Head of caudate nucleus (tissue), 42 donors: Measurements from ENCODE around the gene JAML.
A peak's percentile ranks its signal among the peaks of the same experiment; 100 is the strongest.

Experiments
- DNase-seq, 42 donors: peaks; one replicate each; pipeline versions ENCODE4 v3.0.0 to v3.0.0-alpha.2; 2020 to 2021; ENCODE audit warnings: mixed read lengths in 7 of 42
- intact Hi-C: fragments of 100-400 bp; cut with DNase I; formaldehyde crosslinking; loops from one replicate; pipeline ENCODE4 v1.15.0; 2022

Gene JAML

DNA sequence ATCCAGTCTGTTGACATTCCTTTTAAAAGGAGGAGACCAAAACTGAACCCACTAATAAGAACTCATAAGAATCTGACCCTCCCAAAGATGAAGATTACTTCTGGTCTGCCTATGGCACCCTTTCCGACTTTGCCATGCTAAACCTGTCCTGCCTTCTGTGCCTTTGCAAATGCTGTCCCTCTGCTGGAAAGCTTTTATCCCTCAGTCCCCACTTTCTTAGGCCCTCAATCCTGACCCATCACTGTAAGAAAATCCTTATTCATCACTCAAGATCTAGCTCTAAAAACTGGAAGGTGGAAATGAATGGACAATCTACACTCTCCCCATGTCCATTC, 16.9 kb upstream of the JAML start:
- DNase-seq: no peak
- intact Hi-C loops: no loop called here

DNA sequence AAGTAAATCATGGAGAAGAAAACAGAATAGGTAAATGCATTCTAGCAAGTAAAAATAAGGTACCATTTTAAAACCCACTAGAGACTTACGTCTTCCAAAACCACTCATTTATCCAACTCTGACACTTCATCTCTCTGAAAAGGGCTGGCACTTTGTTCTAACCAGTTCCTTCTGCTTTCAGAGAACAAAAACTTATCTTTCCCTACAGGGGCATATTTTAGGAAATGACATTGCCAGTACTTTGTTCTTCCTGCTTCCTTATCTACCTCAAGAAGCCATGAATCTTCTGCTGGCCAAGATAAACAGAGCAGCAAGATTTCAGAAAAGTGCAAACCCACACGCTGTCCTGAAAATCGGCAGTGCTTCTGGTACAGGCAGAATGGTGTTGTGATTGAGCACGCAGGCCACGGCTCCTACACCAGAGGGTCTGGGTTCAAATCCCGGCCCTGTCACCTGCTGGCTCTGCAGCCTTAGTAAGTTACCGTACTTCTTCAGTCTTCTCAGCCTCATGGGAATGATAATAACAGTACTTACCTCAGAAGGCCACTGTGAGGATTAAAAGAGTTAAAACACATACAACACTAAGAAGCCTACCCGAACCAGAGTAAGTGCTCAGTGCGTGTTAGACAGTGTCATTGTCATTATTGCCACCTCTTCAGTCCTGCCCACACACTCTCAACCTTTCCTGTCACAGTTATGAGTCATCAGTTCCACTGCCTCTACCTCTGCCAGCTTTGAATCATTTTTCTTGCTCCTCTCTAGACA, 16.4 kb upstream of the JAML start:
- peak in 30 of 42 donors; percentile 11 to 84 (median 44) for DNase-seq
- intact Hi-C loops: no loop called here

DNA sequence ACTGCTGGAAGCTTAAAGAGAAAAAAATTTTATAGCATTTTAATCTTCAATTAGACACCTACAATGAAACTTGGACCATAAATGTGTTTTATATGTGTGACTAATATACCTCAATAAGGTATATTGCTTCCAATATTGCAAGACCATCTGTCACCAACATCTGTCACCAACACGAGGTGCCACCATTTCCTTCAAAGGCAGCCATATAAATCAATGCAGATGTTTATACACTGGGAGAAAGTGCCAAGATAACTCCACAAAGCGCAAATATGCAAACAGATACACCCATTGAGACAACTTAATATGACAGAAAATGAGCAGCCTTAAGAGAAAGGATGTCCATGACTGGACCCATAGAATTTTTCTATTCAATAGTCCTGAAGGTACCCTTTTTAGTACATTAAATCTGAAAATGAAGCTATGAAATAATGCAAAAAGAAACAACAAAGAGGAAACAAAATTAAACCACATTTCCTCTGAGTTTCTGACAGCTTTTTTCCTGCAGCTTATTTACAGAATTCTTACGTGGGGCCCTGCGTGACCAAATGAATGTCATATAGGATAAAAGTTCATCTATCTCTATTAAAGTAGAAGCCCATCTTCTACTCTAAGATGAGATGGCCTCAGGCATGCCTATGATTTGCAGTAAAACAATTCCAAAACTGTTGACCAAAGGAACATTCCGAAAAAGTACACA, 14.8 kb upstream of the JAML start:
- DNase-seq: no peak
- intact Hi-C loops: no loop called here

DNA sequence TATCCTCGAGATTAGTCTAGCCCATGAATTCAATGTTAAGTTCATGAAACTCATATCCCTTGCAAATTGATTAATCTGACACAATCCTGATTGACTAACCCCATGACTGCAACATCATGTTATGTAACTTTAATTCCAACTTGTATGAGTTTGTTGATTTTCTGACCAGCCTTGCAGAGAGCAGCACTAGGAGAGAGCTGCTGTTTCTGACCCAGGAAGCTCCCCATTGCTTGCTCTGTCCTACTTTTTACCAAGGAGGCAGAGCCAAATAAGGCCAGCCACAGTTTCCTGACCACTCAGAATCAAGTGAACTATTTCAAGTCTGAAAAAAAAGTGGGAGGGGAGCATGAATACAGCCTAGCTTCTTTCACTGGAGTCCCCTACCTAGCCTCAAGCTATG, 14.1 kb upstream of the JAML start:
- no peak for DNase-seq
- intact Hi-C loops: no loop called here

DNA sequence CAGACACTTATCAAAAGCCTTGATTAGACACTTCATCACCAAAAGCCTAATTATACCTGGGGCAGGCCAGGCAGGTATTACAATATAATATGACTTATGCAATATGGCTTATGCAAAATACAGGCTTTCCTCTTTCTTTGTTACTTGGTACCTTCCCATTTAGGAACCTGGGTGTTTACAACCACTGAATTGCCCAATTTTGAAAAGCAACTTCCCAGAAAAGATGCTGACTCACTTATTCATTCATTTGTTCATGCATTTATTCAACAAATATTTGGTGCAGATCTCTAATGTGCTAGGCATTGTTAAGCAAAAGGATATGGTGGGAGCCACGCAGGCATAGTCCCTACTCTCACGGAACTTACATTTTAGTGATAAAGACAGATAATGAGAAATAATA, 13.6 kb upstream of the JAML start:
- DNase-seq: no peak
- intact Hi-C loops: no loop called here

DNA sequence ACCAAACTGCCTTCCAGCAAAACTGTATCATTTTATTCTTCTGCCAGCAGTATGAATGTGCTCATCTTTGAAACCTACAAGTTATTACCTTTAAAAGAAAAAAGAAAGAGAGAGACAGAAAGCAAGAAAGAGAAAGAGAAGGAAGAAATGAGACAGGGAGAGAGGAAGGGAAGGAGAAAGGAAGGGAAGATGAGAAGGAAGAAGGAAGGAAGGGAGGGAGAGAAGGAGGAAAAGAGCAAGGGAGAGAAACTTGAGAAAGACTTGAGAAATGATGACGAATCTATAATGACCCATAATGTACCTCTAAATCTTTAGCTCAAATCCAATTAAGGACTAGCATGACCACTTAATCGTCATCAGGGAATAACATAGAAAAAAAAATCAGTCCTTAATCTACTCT, 11.4 kb upstream of the JAML start:
- no peak for DNase-seq
- intact Hi-C loops: no loop called here

DNA sequence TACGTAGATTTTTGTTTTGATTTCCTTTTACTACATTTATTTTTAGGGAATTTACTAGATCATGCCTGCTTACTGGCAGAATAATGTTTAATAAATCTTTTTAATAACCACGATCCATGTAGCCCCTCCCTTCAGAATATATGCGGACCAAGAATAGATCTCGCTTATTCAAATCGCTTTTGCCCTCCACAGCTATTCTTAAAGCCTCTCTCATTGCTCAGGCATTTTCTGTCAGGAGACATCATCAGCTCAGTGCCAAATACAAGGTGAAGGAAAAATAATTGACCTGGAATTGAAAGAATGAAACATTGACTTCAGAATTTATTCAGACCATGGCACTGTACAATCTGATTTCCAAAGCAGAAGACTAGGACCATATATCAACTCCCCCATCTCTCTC, 10.0 kb upstream of the JAML start:
- intact Hi-C loops: no loop called here
- DNase-seq: no peak

DNA sequence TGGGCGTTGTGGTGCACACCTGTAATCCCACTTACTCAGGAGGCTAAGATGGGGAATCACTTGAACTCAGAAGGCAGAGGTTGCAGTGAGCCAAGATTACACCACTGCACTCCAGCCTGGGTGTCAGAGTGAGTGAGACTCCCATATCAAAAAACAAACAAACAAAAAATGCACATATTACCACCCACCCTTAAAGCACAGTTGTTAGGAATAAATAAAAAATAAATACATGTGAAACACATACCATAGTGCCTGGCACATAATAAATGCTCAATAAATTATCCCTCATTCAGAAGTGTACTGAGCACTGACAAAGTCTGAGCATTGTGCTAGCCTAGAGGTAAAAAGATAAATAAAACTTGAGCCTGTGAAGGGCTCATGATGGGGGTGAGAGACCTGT, 9.0 kb upstream of the JAML start:
- intact Hi-C loops: no loop called here
- DNase-seq: no peak

DNA sequence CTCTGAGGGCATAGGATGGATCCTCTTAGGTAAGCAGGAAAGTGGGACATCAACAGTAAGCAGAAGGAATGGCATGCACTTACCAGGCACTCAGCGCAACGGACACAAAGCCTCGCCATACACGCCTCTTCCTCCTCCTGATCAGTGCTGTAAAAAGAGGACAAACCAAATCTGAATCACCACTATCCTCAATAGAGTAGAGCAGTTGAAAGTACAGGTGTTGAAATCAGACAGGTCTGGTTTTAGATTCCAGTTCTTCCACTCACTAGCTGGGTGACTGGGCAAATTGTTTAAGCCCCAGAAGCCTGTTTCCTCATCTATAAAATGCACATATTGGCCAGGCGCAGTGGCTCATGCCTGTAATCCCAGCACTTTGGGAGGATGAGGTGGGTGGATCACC, 8.6 kb upstream of the JAML start:
- DNase-seq: no peak
- intact Hi-C loops: no loop called here

DNA sequence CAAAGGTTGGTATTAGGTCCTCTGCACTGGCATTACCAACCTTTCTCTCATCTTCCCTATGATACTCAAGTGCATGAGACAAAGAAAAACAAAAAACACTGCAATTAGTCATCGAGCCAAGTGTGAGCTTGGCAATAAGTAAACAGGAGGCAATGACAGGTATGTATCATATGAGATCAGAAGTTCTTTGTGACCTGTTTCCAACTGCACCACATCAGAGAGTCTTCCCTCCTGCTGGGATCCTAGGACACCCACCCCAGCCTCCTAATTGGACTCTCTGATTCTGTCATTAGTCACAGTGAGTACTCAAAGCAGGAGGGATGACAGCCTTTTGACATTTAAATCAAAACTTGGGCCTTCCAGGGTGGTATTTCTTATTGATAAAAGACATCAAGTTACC, 7.8 kb upstream of the JAML start:
- no peak for DNase-seq
- intact Hi-C loops: no loop called here

DNA sequence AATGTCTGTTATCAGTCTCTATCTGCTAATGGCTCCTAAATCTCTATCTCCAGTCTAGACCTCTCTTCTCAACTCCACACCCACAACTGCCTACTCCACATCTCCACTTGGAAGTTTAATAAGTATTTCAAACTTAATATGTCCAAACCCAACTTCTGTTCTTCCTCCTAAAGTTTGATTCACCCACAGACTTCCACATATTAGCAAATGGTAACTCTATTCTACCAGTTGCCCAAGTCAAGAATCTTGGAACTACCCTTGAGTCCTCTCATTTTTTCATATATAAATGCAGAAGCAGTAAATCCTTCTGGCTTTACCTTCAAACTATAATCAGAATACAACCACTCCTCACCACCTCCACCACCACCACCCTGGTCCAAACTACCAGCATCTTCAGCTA, 6.7 kb upstream of the JAML start:
- no peak for DNase-seq
- intact Hi-C loops: no loop called here

DNA sequence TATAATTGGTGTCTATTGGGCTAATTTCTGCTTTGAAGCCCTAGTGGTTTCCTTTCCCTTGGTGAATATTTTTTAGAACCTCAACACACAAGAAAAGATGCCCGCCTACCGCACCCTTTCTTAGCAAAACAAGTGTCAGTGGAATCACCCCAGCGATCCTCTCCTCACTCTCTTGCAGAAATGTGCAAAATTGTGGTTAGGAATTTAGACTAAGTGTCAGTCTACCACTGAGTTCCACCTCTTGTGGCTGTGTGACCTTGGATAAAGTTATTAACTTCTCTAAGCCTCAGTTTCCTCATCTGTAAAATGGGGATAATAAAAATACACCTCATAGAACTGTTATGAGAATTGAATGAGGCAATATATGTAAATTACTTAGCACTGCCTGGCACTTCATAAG, 5.3 kb upstream of the JAML start:
- DNase-seq: no peak
- intact Hi-C loops: no loop called here

DNA sequence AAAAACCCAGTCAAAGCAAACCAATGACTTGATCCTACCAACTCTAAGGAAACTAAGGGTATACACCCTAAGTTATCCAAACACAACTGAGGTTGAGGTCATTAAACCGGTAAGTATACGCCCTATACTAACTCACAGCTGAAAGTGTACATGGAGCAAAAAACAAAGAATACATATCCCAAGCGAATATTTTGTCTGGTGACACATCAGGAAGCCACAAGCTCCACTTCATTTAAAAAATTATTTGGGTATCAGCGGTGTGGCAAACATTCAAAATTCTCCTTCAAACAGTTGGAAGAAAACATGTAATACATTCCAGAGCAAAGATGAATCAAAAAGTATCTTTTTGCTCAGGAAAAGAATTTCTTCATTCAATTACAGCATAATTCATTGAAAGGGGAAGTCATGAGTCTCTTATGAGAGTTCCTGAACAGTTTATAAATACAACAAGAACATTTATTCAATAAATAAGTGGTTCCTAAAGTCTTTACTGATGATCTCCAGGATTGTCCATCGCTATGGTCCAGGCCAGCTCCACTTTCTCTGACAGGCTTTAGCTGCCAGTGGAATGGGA, 4.5 kb upstream of the JAML start:
- DNase-seq: no peak
- intact Hi-C loops: no loop called here

DNA sequence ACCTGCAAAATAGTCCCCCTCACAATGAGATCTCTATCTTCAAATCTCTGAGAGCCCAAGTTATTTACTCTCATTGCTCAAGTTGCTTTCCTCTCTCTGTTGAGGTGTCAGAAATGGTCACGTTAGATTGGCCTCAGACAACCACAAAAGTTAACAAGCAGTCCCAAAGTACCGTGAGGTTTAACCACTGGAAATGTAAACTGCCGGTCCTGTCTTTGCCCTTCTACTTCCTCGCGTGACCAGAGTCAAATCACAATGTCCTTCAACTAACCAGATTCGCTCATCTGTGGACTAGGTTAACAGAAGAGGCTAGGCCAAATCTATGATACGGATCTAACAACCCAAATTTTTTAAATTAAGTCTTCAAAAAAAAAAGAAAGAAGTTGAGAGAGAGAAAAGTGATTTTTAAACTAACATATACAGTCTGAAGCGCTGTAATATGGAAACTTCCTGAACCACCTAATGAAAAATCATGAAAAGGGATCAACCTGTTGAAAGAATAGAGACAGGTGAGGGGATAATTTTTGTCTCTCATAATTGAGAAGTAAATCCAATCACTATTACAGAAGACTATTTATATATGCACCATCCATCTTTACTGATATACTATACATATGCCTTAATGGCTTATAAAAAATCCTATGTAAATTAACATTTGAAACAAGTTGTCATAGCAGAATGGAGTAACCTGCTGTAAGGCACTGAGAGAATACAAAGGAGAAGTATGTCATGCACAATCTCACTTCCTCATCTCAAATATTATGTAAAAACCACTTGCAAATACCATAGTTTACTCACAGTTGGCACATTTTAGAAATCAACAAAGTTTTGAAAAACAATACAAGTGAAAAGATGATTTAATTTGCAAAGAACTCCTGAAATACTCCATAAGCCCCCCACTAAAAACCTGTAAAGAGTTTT, 3.3 kb upstream of the JAML start:
- intact Hi-C loops: no loop called here
- no peak for DNase-seq

DNA sequence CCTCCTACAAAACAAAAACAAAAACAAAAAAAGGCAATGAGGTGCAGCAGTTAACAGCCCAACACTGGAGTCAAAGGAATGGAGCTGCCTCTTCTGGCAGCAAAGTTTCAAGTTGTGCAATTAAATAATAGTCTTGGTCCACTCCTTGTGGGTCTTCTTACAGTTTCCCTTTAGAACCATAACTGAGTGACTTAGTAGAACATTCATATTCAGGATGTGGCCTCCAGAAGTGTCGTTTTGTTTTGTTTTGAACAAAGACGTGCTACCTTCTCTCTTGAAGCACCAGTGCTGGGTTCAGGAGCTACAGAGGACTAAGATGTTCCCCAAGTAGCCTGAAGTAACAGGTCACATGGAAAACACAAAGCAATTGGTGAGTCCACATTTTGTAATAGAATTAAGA, 2.0 kb upstream of the JAML start:
- no peak for DNase-seq
- intact Hi-C loops: no loop called here

DNA sequence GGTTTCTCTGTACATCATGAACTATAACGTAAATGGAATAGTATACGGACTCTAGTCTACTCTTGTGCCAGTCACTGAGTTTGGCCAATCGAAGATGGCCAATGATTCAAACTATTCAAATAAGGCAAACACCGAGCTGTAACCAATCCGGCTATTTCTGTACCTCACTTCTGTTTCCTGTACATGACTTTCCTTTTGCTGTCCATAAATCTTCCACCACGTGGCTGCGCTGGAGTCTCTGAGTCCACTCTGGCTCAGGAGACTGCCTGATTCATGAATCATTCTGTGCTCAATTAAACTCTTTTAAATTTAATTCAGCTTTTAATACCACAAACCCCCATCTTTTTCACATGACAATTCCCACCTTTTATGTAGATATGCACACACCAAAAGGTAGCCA, 1.5 kb upstream of the JAML start:
- DNase-seq: no peak
- intact Hi-C loops: no loop called here

DNA sequence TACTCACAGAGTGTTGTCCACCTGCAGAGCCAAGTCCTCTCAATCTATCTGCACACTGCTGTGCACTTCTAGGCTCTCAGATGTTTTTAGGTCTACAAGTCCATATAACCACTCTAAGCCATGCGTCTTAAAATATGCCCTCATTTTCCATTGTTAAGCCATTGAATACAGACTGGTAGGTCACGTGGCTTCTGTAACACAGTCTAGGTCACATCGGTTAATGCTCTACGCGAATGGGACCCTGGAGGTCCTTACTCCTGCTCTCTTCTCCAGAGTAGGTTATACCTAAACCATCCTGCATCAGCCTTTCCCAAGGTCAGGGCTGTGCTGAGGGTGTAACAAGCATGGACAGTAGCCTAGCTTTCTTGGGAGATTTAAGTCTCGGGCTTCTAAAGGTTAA, 819 bp downstream of the JAML start:
- DNase-seq: no peak
- intact Hi-C loops: no loop called here

DNA sequence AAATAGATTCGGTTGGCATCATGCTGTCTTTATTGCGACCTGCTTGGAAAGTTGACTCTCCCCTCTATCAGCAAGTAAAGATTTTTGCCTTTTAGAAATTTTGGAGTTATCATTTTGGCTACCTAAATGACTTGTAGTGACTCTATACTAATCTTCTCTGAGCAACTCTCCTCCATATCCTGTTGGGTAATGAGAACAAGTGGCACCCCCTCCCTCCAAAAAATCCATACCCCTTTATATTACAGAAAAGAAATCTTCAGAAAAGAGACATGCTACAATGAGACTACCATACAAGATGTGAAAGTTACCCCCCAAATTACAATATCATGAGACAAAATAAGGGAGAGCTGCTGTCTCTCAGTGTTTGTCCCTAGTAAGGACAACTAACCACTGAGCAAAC, 1.2 kb downstream of the JAML start:
- intact Hi-C loops: no loop called here
- no peak for DNase-seq

DNA sequence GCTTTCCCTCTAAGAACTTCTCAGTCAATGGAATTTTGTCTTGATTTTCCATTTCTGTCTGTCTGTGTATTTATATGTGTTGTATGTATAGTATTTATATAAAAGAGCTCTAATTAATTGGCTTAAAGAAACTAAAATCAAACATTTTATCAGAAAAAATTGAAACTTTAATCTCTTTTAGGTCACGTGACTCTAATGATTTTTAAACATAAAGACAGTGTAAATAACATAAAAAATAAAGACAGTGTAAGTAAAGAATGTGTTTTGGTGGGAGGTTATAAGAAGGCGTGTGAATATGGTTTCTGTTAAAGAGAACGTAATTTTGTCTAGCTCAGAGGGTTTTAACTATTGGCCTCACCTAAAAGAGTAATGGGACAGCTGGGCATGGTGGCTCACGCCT, 2.4 kb downstream of the JAML start:
- DNase-seq: no peak
- intact Hi-C loops: no loop called here

DNA sequence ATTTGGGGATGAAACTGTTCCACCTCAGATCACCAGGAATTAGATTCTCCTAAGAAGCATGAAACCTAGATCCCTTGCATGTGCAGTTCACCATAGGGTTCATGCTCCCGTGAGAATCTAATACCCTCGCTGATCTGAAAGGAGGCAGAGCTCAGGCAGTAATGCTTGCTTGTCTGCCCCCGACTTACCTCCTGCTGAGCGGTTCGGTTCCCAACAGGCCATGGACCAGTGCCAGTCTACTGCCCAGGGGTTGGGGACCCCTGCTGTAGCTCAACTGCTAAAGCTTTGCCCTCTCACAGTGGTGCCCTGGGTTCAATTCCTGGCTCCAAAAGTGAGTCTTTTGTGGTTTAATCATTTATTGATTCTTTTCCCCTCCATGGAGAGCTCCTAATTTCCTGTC, 3.4 kb downstream of the JAML start:
- no peak for DNase-seq
- intact Hi-C loops: no loop called here
